NCI-H187 treated with DMSO at 0.1 percent for 48 hours (cell line): ENCODE results near the gene ADGB.
"Not testable (repeated sequence)": the region's sequence is repeated elsewhere in the genome, so short reads cannot be mapped to it uniquely, and the experiment has no call there.

ENCODE experiments used
- DNase-seq: peaks from one replicate; lab custom pipeline; 2025; lab: John Stamatoyannopoulos, UW

The ADGB gene

GRCh38 chr6:146768722-146769121, 169.9 kb downstream of the ADGB start:
- no peak for DNase-seq

GRCh38 chr6:146770275-146770964, 171.6 kb downstream of the ADGB start:
- DNase-seq: no peak

- no peak for DNase-seq
Observed at GRCh38 chr6:146770965-146771735, 172.4 kb downstream of the ADGB start.

GRCh38 chr6:146775220-146775619, 176.4 kb downstream of the ADGB start:
- no peak for DNase-seq

- DNase-seq: no peak
Observed at GRCh38 chr6:146781836-146782235, 183.1 kb downstream of the ADGB start.

- DNase-seq: peak; percentile 18
Observed at GRCh38 chr6:146785001-146785585, 186.3 kb downstream of the ADGB start.

- DNase-seq: no peak
Observed at GRCh38 chr6:146787876-146788508, 189.2 kb downstream of the ADGB start.

GRCh38 chr6:146790561-146791091, 191.9 kb downstream of the ADGB start:
- DNase-seq: no peak

GRCh38 chr6:146791930-146792329, 193.2 kb downstream of the ADGB start:
- DNase-seq: no peak

GRCh38 chr6:146793218-146793617, 194.4 kb downstream of the ADGB start:
- DNase-seq: not testable (repeated sequence)

- no peak for DNase-seq
Observed at GRCh38 chr6:146795479-146796133, 196.8 kb downstream of the ADGB start.

- DNase-seq: not testable (repeated sequence)
Observed at GRCh38 chr6:146803167-146803566, 204.4 kb downstream of the ADGB start.

- DNase-seq: no peak
Observed at GRCh38 chr6:146803601-146804000, 204.8 kb downstream of the ADGB start.

GRCh38 chr6:146805546-146806325, 207.0 kb downstream of the ADGB start:
- no peak for DNase-seq

GRCh38 chr6:146809014-146809413, 210.2 kb downstream of the ADGB start:
- DNase-seq: not testable (repeated sequence)

- not testable (repeated sequence) for DNase-seq
Observed at GRCh38 chr6:146812811-146813321, 214.1 kb downstream of the ADGB start.

- no peak for DNase-seq
Observed at GRCh38 chr6:146813554-146813953, 214.8 kb downstream of the ADGB start.

GRCh38 chr6:146814148-146814750, 215.5 kb downstream of the ADGB start:
- DNase-seq: no peak

- DNase-seq: not testable (repeated sequence)
Observed at GRCh38 chr6:146815511-146816462, 217.0 kb downstream of the ADGB start.
